ENCODE data around the gene LACTB.

The LACTB gene

DNA sequence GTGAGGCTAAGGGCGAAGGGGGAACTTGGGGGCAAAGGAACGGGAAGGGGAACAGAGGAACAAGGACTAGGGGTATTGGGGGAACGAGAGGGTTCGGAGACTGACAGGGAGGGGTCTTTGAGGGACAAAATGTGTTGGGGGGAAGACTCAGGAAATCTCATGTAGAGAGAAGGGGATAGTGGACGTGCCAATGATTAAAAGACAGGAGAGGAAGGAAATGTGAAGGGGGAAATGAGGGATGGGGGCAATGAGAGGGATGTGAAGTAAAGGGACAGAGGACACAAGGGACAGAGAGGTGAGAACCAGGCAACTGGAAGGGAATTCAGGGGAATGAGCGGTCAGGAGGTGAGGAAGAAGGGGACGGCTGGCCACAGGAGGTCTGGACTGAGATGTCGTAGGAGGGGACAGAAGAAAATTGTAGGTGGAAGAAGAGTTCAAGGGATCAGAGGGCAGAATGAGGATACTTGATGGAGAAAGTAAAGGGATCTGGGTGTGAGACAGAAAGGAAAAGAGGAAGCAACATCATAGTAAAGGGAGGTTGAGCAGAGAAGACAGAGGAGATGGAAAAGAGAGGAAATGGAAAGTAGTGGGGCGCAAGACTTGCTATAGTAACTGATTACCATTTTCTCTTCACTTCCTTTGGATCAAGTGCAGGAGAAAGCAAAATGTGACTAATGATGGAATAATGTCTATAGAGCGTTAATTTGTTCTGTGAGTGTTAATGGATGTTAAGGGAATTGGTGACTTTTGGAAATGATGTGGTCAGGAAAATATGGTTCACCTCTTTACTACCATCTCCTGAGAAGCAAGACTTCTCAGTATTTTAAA is 68.5 kb downstream of the LACTB start:
- POLR2A ChIA-PET = no interaction called here
- CTCF ChIA-PET = interaction anchor here (0.8 to 2.8 kb wide), 5 partner anchors 13 to 87 kb away, joined by 3 to 18 read pairs (median 3); partner anchors contain the start of gene APH1B
- no peak for DNase-seq (ENCODE audit: extremely low spot score)

DNA sequence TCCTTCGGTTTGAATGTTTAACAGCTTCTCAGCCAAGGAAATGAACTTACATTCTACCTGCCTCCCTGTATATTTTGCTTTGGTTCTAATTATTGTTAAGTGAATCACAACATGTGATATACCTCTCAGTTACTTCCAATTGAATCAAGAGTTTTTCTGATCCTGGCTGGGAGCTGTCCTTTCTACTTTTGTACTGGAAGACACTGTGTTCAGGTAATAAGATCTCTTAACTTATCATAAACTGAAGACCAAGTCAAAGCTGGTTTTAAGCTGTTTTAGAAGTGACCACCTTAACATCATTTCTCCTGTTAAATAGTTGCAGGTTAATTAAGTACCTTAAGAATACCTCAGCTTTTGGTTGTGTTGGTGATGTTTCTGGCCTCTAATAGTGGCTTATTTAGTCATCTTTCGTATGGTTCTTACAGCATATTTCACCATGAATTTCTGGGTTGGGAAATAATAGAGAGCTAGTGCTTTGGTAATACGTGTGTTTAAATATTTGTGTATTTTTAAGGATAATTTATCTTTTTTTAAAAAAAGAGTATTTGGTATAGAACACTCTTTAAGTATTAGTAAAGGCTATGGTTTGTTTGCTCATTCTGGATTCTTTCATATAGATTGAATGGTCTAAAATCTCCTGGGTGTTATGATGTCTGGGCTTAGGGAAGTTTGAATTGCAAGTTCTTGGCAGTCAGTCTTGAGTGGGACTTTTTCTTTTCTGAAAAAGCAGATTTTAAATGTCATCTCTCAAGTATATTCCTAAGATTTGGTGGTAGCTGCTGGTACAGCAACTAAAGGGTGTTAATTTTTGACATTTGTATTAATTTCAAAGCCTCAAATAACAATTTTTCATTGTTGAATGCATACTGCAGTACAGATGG is 69.3 kb downstream of the LACTB start:
- ChIA-PET CTCF (interaction anchor here (0.6 to 2.8 kb wide), 11 partner anchors 9 to 92 kb away, joined by 3 to 18 read pairs (median 3); partner anchors contain the start of gene APH1B), POLR2A (no interaction called here)
- TF ChIP-seq, protein P1, sequence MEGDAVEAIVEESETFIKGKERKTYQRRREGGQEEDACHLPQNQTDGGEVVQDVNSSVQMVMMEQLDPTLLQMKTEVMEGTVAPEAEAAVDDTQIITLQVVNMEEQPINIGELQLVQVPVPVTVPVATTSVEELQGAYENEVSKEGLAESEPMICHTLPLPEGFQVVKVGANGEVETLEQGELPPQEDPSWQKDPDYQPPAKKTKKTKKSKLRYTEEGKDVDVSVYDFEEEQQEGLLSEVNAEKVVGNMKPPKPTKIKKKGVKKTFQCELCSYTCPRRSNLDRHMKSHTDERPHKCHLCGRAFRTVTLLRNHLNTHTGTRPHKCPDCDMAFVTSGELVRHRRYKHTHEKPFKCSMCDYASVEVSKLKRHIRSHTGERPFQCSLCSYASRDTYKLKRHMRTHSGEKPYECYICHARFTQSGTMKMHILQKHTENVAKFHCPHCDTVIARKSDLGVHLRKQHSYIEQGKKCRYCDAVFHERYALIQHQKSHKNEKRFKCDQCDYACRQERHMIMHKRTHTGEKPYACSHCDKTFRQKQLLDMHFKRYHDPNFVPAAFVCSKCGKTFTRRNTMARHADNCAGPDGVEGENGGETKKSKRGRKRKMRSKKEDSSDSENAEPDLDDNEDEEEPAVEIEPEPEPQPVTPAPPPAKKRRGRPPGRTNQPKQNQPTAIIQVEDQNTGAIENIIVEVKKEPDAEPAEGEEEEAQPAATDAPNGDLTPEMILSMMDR (IDR thresholded peaks at IDR 0.05; ENCODE audit: control extremely low read depth, extremely low read depth, low read depth, missing control alignments) = no peak
- DNase-seq (ENCODE audit: extremely low spot score) = no peak

More for the DNA sequence above, 68.5 kb downstream of the LACTB start:
- TF ChIP-seq, protein P1 (IDR thresholded peaks at IDR 0.05; ENCODE audit: control extremely low read depth, extremely low read depth, low read depth, missing control alignments) = no peak
